22Rv1 (cell line): ENCODE results near the gene LIMD2.

Experiments used
- ZFX ChIP-seq: fragments of 450-650 bp; IDR thresholded peaks from 2 replicates; pipeline ENCODE4 v1.6.1; 2017; ENCODE audit warnings: antibody characterized with exemption, borderline replicate concordance
- TF ChIP-seq, protein P1 (sequence below): fragments of 450-650 bp; IDR thresholded peaks from 2 replicates; pipeline ENCODE4 v1.5.1; 2017; ENCODE audit warnings: mild to moderate bottlenecking

DNA sequence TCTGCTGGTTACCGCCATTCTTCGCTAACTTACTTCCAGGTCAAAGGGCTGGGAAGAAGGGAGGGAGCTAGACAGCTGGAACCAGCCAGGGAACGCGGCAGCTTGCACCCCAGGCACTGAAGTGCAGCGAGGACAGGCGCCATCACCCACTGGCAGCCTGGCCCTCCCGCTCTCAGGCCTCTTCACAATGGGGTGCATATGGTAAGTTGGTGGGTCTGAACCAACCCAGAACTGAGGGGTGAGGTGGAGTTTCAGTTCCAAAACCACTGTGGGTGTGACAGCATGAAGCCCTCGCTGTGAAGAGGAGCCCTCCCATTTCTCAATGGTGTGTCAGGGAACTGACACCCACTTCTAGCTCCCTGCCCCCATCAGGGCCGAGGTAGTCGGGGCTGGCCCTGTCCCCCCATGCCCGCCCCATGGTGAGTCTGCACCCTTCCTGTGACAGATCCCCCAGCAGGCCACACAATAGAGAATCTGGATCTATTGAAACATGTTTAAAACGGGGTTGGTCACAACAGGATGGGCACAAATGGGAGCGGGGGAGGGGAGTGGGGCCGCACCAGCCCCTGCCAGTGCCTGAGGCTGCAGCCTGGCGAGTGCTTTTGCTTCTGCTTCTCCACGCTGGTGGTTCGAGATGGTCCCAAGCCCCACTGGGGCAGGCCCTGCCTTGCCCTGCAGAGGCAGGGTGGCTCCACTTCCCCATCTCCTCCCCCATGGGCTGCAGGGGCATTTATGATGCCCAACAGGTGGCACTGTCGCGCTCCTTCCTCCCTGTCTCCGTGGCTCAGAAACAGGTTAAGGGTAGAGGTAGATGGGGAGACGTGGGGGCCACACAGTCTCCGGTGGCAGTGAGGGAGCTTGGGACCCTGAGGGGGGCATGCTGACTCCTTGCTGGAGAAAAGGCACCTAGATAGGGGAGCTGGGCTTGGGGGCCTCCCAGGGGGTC, 2.3 kb downstream of the LIMD2 start:
- TF ChIP-seq, protein P1, sequence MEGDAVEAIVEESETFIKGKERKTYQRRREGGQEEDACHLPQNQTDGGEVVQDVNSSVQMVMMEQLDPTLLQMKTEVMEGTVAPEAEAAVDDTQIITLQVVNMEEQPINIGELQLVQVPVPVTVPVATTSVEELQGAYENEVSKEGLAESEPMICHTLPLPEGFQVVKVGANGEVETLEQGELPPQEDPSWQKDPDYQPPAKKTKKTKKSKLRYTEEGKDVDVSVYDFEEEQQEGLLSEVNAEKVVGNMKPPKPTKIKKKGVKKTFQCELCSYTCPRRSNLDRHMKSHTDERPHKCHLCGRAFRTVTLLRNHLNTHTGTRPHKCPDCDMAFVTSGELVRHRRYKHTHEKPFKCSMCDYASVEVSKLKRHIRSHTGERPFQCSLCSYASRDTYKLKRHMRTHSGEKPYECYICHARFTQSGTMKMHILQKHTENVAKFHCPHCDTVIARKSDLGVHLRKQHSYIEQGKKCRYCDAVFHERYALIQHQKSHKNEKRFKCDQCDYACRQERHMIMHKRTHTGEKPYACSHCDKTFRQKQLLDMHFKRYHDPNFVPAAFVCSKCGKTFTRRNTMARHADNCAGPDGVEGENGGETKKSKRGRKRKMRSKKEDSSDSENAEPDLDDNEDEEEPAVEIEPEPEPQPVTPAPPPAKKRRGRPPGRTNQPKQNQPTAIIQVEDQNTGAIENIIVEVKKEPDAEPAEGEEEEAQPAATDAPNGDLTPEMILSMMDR = peak; percentile 82
- TF ChIP-seq ZFX = no peak
